HL-60 (cell line): ENCODE measurements around the gene SMCO4.

Experiments used
- DNase-seq, 2 experiments: peaks; one replicate each; pipeline ENCODE4 v3.0.0-alpha.2; 2010 to 2020; ENCODE audit warnings: low read depth in 1 of 2, low spot score in 1 of 2
- H3K27ac ChIP-seq: fragments of 250-450 bp; sonication (Bioruptor Pico); replicated peaks from 2 replicates; pipeline ENCODE4 v1.5.1; 2020; ENCODE audit warnings: mild to moderate bottlenecking, moderate library complexity
- H3K27me3 ChIP-seq: fragments of 250-450 bp; sonication (Bioruptor Pico); 2 replicates; pipeline ENCODE4 v1.5.1; 2021; ENCODE audit warnings: mild to moderate bottlenecking, moderate library complexity; ENCODE audit not compliant: insufficient read depth, poor library complexity, severe bottlenecking
- H3K4me3 ChIP-seq: replicated peaks from 2 replicates; pipeline ENCODE4 v1.5.1; 2011; ENCODE audit warnings: mild to moderate bottlenecking, control low read depth, low read length; ENCODE audit not compliant: insufficient read depth
- CTCF ChIP-seq: IDR thresholded peaks from one replicate; pipeline ENCODE4 v1.5.1; 2011; ENCODE audit warnings: low read length, control low read depth, inconsistent platforms; ENCODE audit not compliant: insufficient read depth
- GABPA ChIP-seq: IDR thresholded peaks from 2 replicates; pipeline ENCODE4 v1.6.1; 2012; ENCODE audit warnings: low read depth
- POLR2AphosphoS5 ChIP-seq: IDR thresholded peaks from 2 replicates; pipeline ENCODE4 v1.6.1; 2012; ENCODE audit warnings: low read depth
- REST ChIP-seq: IDR thresholded peaks from 2 replicates; pipeline ENCODE4 v1.6.1; 2012; ENCODE audit warnings: low read depth; ENCODE audit not compliant: insufficient replicate concordance
- SPI1 ChIP-seq: IDR thresholded peaks from 2 replicates; pipeline ENCODE4 v1.6.1; 2012; ENCODE audit warnings: low read depth, mild to moderate bottlenecking, borderline replicate concordance

The SMCO4 gene

GRCh38 chr11:93545566-93545965 lies 2.4 kb upstream of the SMCO4 start:
- H3K27ac ChIP-seq: no peak overlapping the region
- TF ChIP-seq CTCF (no peak), SPI1 (no peak), REST (no peak), POLR2AphosphoS5 (no peak), GABPA (no peak)
- no peak overlapping the region for H3K4me3 ChIP-seq
- DNase-seq: no peak
- no peaks in the 10 kb centered on the region for H3K27me3 ChIP-seq

GRCh38 chr11:93542811-93543229 lies 371 bp downstream of the SMCO4 start:
- Histone ChIP-seq H3K4me3 (peak overlapping the region; percentile 72), H3K27ac (peak overlapping the region; percentile 44), H3K27me3 (no peaks in the 10 kb centered on the region)
- TF ChIP-seq CTCF (no peak), GABPA (no peak), REST (no peak), SPI1 (no peak), POLR2AphosphoS5 (no peak)
- no peak for DNase-seq

- Histone ChIP-seq H3K27ac (peak overlapping the region; percentile 44), H3K4me3 (peak overlapping the region; percentile 72), H3K27me3 (no peaks in the 10 kb centered on the region)
- no peak for TF ChIP-seq GABPA
- TF ChIP-seq SPI1: 0 out of 2 replicates have a peak, but pooled peaks have one; percentile 17
- DNase-seq: peak; percentile 41 to 67
Observed at GRCh38 chr11:93541884-93542810, 1.0 kb downstream of the SMCO4 start.

- Histone ChIP-seq H3K4me3 (no peak overlapping the region), H3K27me3 (no peaks in the 10 kb centered on the region), H3K27ac (0 out of 2 replicates have a peak overlapping the region, but pooled peaks have one; percentile 3)
- peak in 1 of 2 experiments; percentile 6 for DNase-seq
- no peak for TF ChIP-seq CTCF
- no peak for TF ChIP-seq POLR2AphosphoS5
- TF ChIP-seq REST: no peak
- no peak for TF ChIP-seq SPI1
- no peak for TF ChIP-seq GABPA
Observed at GRCh38 chr11:93540896-93541553, 2.2 kb downstream of the SMCO4 start.
